GM12801 (cell line): ENCODE data around the gene PDE3B.

Experiments
- TF ChIP-seq, protein P1 (sequence below): IDR thresholded peaks from one replicate; pipeline ENCODE4 v1.5.1; 2011; ENCODE audit warnings: control low read depth; ENCODE audit not compliant: insufficient read length; ENCODE audit errors: extremely low read depth

PDE3B gene

DNA sequence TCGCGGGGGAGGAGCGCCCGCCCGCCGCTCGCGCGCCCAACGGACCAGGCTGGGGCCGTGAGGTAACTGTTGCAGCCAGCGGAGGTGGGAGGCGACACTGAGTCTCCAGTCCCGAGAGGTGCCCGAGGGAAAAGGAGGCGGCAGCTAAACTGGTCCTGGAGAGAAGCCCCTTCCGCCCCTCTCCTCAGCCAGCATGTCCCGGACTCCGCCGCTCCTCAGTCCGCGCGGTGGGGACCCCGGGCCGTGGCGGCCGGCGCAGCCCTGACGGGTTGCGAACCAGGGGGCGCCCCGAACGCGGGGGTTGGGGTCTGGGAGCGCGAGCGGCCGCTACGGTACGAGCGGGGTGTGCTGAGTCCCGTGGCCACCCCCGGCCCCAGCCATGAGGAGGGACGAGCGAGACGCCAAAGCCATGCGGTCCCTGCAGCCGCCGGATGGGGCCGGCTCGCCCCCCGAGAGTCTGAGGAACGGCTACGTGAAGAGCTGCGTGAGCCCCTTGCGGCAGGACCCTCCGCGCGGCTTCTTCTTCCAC is at the start of gene PDE3B:
Gene PDE3B, plus strand, starts transcription at position 108 of the 529 bp plus-strand sequence. Its CDS starts 272 bp downstream, at position 380.
- TF ChIP-seq, protein P1, sequence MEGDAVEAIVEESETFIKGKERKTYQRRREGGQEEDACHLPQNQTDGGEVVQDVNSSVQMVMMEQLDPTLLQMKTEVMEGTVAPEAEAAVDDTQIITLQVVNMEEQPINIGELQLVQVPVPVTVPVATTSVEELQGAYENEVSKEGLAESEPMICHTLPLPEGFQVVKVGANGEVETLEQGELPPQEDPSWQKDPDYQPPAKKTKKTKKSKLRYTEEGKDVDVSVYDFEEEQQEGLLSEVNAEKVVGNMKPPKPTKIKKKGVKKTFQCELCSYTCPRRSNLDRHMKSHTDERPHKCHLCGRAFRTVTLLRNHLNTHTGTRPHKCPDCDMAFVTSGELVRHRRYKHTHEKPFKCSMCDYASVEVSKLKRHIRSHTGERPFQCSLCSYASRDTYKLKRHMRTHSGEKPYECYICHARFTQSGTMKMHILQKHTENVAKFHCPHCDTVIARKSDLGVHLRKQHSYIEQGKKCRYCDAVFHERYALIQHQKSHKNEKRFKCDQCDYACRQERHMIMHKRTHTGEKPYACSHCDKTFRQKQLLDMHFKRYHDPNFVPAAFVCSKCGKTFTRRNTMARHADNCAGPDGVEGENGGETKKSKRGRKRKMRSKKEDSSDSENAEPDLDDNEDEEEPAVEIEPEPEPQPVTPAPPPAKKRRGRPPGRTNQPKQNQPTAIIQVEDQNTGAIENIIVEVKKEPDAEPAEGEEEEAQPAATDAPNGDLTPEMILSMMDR = no peak

DNA sequence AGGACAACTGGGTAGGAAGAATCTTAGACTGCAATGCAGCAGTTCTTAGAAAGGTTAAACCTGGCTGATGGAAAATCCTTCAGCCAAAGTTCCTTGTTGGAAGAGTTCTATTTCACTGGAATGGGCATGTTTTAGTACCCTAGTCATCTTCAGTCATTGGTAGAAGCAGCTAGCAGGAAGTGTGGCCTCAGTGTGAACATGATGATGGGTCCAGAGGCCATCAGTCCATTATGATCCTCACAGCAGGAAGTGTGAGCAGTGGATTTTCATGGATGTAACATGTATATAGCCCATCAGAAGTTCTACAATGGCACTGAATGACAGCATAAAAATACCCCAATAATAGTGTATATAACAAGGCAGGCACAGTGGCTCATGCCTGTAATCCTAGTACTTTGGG is 35.9 kb upstream of the PDE3B start:
- TF ChIP-seq, protein P1 = no peak

DNA sequence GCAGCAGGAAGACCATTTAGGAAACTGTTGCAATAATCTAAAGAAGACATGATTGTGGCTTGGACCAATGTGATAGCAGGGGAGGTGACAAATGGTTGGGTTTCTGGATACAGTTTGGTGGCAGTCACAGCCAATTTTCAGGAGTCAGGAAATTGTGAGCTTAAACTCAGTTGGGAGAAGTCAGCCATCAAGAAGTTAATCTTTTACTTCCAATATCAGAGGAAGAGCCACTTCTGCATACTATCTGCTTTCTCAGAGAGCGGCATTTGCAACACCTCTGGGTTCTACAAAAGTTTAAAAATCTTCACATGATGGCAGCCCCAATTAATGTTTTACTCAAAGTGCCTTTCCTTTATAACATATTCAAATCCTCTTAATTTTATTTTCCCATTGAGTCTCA is 33.7 kb upstream of the PDE3B start:
- TF ChIP-seq, protein P1 = no peak

DNA sequence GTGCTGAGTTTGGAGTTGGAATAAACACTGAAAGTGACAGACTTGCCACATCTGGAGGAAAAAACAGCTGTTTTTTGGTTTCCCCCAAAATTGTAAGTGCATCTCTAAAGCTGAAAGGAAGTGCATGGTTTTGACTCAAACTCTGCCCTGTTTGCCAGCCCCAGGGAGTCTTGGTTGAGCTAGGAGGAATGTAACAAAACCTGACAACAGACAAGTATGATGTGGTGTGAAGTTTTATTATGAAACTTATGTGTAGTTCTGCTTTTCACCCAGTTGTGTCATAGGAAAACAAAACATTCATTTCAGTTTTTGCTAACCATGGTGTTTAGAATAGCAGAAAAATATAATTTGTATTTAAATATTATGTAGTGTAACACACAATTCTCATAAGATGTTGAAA is 31.7 kb upstream of the PDE3B start:
- TF ChIP-seq, protein P1 = no peak

DNA sequence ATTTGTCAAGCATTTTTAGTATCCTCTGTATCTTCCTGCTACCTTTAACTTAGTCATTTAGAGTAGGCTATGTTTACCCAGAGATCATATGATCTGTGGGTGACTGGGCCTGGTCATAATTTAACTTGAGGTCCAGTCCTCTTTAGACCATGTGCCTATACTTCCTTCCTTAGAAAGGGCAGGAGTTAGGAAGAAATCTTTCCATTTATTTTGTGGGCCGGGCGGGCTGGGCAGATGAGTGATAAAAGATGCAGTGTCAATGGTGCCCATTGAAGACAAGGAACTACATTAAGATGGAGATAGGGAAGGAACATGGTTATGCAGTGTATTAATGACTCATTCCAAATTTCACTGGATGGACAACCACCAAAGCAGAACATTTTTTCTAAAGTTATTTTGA is 30.9 kb upstream of the PDE3B start:
- TF ChIP-seq, protein P1 = no peak

DNA sequence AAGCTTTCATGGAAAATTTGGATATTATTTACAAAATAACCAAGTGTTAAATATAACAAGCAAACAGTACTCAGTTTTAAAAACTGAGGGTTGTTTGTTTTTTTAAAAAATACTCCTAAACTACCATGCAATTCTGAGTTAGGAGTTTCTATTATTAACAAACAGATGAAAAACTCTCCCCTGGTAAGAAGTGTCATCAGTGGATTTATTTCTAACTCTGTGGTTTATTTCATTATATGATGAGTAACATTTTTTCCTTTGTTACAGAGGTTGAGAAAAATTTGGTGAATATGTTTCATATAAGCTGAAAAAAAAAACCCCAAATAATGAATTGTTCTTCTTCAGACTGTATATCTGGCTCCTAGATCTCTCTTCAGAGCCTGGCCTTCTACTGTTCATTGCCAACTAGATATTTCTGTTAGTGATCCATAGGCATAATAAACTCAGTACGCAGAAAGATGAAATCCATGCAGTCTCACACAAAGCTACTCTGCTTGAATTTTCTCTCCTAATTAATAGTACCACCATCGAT is 29.4 kb upstream of the PDE3B start:
- TF ChIP-seq, protein P1 = no peak

DNA sequence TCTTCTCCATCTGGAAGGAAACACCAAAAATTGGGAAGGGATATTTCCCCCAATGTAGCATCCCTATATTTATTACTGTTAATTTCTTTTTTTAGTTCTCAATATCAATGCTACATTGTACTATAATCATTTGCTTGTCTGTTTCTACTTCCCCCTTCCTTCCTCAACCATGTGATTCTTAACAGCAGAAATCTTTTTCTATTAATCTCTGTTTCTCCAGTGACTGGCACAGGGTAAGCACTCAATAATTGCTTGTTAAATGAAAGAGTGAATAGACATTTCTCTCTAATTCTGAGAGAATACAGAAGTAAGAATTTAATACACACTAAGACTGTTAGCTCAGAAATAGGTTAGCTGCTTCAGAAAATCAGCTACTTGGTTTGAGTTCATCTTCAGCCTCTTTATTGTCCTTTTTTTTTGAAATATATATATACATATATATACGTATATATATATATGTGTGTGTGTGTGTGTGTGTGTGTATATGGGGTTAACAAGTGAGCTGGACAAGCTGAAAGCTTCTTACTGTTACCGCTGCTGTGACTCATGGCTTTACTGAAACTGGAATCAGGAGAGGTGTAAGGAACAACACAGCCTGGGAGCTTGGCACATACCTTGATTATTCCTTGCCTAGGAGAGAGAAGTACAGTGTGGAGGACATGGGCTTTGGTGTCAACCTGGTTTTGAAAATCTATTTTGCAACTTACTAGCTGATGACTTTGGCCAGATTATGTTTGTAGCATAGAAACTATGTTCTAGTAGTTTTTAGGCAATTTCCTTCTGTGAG is 26.2 kb upstream of the PDE3B start:
- TF ChIP-seq, protein P1 = no peak
